Ovary (tissue), 9 donors: ENCODE data around the gene WNT7A. TPM values are rescaled to one million over a fixed set of nuclear protein-coding genes. Genes with fewer than 3 reads are reported as not detected.

ENCODE experiments used
- DNase-seq, 5 donors: peaks; one replicate each; pipeline ENCODE4 v3.0.0-alpha.2; 2019 to 2020
- H3K27ac ChIP-seq, 2 donors: fragments of 200-600 bp; one replicate each; pipeline versions ENCODE4 v1.5.1 to v1.8.0; 2019 to 2022
- H3K27me3 ChIP-seq: fragments of 200-600 bp; one replicate; pipeline ENCODE4 v1.8.0; 2022
- H3K36me3 ChIP-seq: fragments of 200-600 bp; sonication (generic); one replicate; pipeline ENCODE4 v1.5.1; 2019
- H3K4me1 ChIP-seq: one replicate; pipeline ENCODE4 v1.8.1; 2013; ENCODE audit warnings: mild to moderate bottlenecking, moderate library complexity; ENCODE audit not compliant: insufficient read depth
- H3K4me3 ChIP-seq: fragments of 200-600 bp; sonication (generic); one replicate; pipeline ENCODE4 v1.5.1; 2017
- H3K9me3 ChIP-seq, 2 donors: fragments of 200-600 bp in 1 of 2; sonication (generic) in 1 of 2; one replicate each; pipeline versions ENCODE4 v1.5.1 to v1.8.1; 2013 to 2019; ENCODE audit warnings: mild to moderate bottlenecking in 1 of 2, moderate library complexity in 1 of 2
- EP300 ChIP-seq: sonication (generic); formaldehyde crosslinking; IDR thresholded peaks from one replicate; pipeline ENCODE4 v1.6.1; 2017; ENCODE audit warnings: antibody characterized with exemption
- POLR2A ChIP-seq: fragments of 450-650 bp; IDR thresholded peaks from one replicate; pipeline ENCODE4 v1.6.1; 2017; ENCODE audit warnings: antibody characterized with exemption, mild to moderate bottlenecking, moderate library complexity
- WGBS, 3 donors: extraction: QIAGEN DNeasy Blood & Tissue Kit in 1 of 3; methylation state at CpG; one replicate each; pipeline versions ENCODE4 v1.1.5 to v1.1.7; 2013 to 2017; 5-methylcytosine and 5-hydroxymethylcytosine counted together
- intact Hi-C, 4 donors: fragments of 100-400 bp; cut with DNase I; formaldehyde crosslinking; loops; one replicate each; pipeline versions ENCODE4 v1.11.0 to v1.15.1; 2022 to 2023
- polyA plus RNA-seq, 2 donors: library from polyadenylated mRNA; stranded (reverse); fragments of 200-250 nt in 1 of 2; fragments of 350-450 nt in 1 of 2; fragmentation: Illumina TruSeq in 1 of 2; extraction: RNeasy Lipid Tissue Mini Kit (QIAGEN cat#74804) in 1 of 2; gene quantifications; one replicate each; pipeline ENCODE4 v1.2.3, GENCODE V29; 2013 to 2014
- total RNA-seq, 7 donors: library from RNA; depleted of rRNA in 2 of 7; stranded (reverse); fragments of >200 nt in 2 of 7; fragmentation: NEBNext Ultra II Directional in 3 of 7; extraction: Animal tissue kit (Norgen Biotek cat#: 25700) in 3 of 7; gene quantifications; one replicate each; pipeline versions ENCODE4 v1.1.0 to v1.2.4, GENCODE V29; 2016 to 2023
- TF ChIP-seq, protein P1 (sequence below), 3 donors: fragments of 450-650 bp in 2 of 3; fragments of 200-600 bp in 1 of 3; IDR thresholded peaks; one replicate each; pipeline versions ENCODE4 v1.5.1 to v1.8.0; 2016 to 2022; ENCODE audit warnings: antibody characterized with exemption in 3 of 3, mild to moderate bottlenecking in 1 of 3
- donor health status: DM: no; HTN: no; CAD: no; lungs with moderate emphysema.
- donor health status: DM: no; HTN: no; CAD: no.
- donor health status: Bipolar disorder and iron deficiency.
- donor health status: DM: yes; HTN: yes; CAD: no.
- donor health status: DM: no; HTN: no; CAD: no.
- donor health status: DM: yes; HTN: yes; CAD: no.

The WNT7A gene
- total and polyA plus RNA-seq, 9 donors = 0.22 to 0.83 (median 0.34) TPM; not detected in 6

GRCh38 chr3:13772321-13772745 lies 107.5 kb downstream of the WNT7A start:
- Histone ChIP-seq H3K9me3 (no peaks in the 10 kb centered on the region), H3K27me3 (no peaks in the 10 kb centered on the region), H3K27ac (no peak overlapping the region), H3K4me3 (no peak overlapping the region), H3K36me3 (no peaks in the 10 kb centered on the region), H3K4me1 (no peaks in the 10 kb centered on the region)
- DNase-seq = no peak
- intact Hi-C loops = no loop called here
- TF ChIP-seq EP300 (no peak), POLR2A (no peak)
- TF ChIP-seq, protein P1, sequence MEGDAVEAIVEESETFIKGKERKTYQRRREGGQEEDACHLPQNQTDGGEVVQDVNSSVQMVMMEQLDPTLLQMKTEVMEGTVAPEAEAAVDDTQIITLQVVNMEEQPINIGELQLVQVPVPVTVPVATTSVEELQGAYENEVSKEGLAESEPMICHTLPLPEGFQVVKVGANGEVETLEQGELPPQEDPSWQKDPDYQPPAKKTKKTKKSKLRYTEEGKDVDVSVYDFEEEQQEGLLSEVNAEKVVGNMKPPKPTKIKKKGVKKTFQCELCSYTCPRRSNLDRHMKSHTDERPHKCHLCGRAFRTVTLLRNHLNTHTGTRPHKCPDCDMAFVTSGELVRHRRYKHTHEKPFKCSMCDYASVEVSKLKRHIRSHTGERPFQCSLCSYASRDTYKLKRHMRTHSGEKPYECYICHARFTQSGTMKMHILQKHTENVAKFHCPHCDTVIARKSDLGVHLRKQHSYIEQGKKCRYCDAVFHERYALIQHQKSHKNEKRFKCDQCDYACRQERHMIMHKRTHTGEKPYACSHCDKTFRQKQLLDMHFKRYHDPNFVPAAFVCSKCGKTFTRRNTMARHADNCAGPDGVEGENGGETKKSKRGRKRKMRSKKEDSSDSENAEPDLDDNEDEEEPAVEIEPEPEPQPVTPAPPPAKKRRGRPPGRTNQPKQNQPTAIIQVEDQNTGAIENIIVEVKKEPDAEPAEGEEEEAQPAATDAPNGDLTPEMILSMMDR (IDR thresholded peaks at IDR 0.05) = no peak
- WGBS, 3 donors = 68 to 85% (median 76%) methylated on average over 7 of the region's 7 CpGs

GRCh38 chr3:13771496-13771895 lies 108.4 kb downstream of the WNT7A start:
- H3K4me1 ChIP-seq = no peaks in the 10 kb centered on the region
- no peak overlapping the region for H3K27ac ChIP-seq
- DNase-seq = no peak
- intact Hi-C loops = no loop called here
- H3K27me3 ChIP-seq = no peaks in the 10 kb centered on the region
- no peaks in the 10 kb centered on the region for H3K36me3 ChIP-seq
- TF ChIP-seq EP300 (no peak), POLR2A (no peak)
- TF ChIP-seq, protein P1 (IDR thresholded peaks at IDR 0.05) = no peak
- H3K4me3 ChIP-seq = no peak overlapping the region
- H3K9me3 ChIP-seq = no peaks in the 10 kb centered on the region
- WGBS, 3 donors = 71 to 81% (median 75%) methylated on average over 9 of the region's 9 CpGs

GRCh38 chr3:13770170-13771169 lies 109.4 kb downstream of the WNT7A start:
- intact Hi-C loops = no loop called here
- no peak for DNase-seq
- WGBS, 3 donors = 63 to 72% (median 71%) methylated on average over 9 of the region's 9 CpGs
- Histone ChIP-seq H3K9me3 (no peaks in the 10 kb centered on the region), H3K36me3 (no peaks in the 10 kb centered on the region), H3K4me3 (no peak overlapping the region), H3K27ac (no peak overlapping the region), H3K27me3 (no peaks in the 10 kb centered on the region), H3K4me1 (no peaks in the 10 kb centered on the region)
- TF ChIP-seq, protein P1 (IDR thresholded peaks at IDR 0.05) = no peak
- no peak for TF ChIP-seq POLR2A
- TF ChIP-seq EP300 = no peak

DNA sequence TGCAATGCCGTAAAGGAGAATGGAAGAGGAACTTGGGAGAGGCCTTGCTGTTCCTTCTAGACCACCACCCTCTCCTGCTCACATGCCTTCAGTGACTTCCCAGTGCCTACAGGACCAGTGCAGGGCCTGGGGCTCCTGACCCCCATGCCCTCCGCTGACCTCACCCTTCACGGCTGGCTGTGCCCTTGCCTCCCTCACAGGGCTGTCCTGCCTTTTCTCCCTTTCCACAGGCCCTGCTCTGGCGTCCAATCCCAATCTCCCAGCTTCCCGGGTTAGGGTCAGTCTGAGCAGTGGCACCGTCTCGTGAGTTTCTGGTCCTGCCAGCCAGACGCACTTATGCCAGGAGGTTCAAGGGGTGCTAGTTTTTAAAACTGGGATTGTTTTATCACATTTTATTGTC lies 110.4 kb downstream of the WNT7A start:
- intact Hi-C loops = no loop called here
- 82 to 88% (median 84%) methylated on average over 8 of the region's 8 CpGs for WGBS, 3 donors
- DNase-seq = no peak

More for the DNA sequence above, 110.4 kb downstream of the WNT7A start:
- Histone ChIP-seq H3K27ac (no peak overlapping the region), H3K27me3 (no peaks in the 10 kb centered on the region), H3K36me3 (no peaks in the 10 kb centered on the region), H3K4me1 (no peaks in the 10 kb centered on the region), H3K4me3 (no peak overlapping the region), H3K9me3 (no peaks in the 10 kb centered on the region)
- no peak for TF ChIP-seq POLR2A
- no peak for TF ChIP-seq EP300
- TF ChIP-seq, protein P1 (IDR thresholded peaks at IDR 0.05) = no peak
